IMR-90 (cell line): ENCODE results near the gene AMBRA1. TPM values are rescaled to one million over a fixed set of nuclear protein-coding genes. Genes with fewer than 3 reads are reported as not detected.

ENCODE experiments used
- ATAC-seq: fragments of 200-7000 bp; cut with Tn5 transposase; 2 replicates; pipeline ENCODE4 v1.9.1; 2020; ENCODE audit warnings: low read depth, mild to moderate bottlenecking, moderate library complexity
- BruUV-seq: library from RNA; stranded (reverse); fragments of 400-500 nt; replicated peaks from 2 replicates; lab custom pipeline; 2021; lab: Mats Ljungman, UMichigan
- CTCF ChIA-PET: fragments of 300-600 bp; formaldehyde crosslinking; extraction: SDS; loops from one replicate; lab custom pipeline; 2021; ENCODE audit warnings: antibody characterized with exemption; lab: Yijun Ruan, JAX
- POLR2A ChIA-PET: fragments of 300-600 bp; sonication (Branson Sonifier 250); formaldehyde crosslinking; loops from one replicate; lab custom pipeline; 2022; ENCODE audit warnings: antibody characterized with exemption; ENCODE audit not compliant: unreplicated experiment; lab: Charles Lee
- DNase-seq: peaks from one replicate; pipeline ENCODE4 v3.0.0; 2013
- H2AFZ ChIP-seq: replicated peaks from 2 replicates; pipeline ENCODE3; 2013; ENCODE audit warnings: low read length, mild to moderate bottlenecking; ENCODE audit not compliant: poor library complexity
- H2AK5ac ChIP-seq: 2 replicates; pipeline ENCODE4 v1.6.1; 2013; ENCODE audit warnings: low read depth, low read length, inconsistent platforms
- H2AK9ac ChIP-seq: replicated peaks from 2 replicates; pipeline ENCODE3; 2013; ENCODE audit warnings: mild to moderate bottlenecking, low read depth, low read length, moderate library complexity; ENCODE audit not compliant: poor library complexity
- H2BK120ac ChIP-seq: 2 replicates; pipeline ENCODE4 v1.6.1; 2013; ENCODE audit warnings: low read depth, low read length, inconsistent platforms
- H2BK15ac ChIP-seq: 3 replicates; pipeline ENCODE4 v1.6.1; 2013; ENCODE audit warnings: low read depth, low read length, inconsistent platforms
- H2BK20ac ChIP-seq: 2 replicates; pipeline ENCODE4 v1.6.1; 2013; ENCODE audit warnings: low read depth, mild to moderate bottlenecking, inconsistent platforms, low read length, moderate library complexity
- H2BK5ac ChIP-seq: 2 replicates; pipeline ENCODE4 v1.6.1; 2013; ENCODE audit warnings: mild to moderate bottlenecking, low read depth, low read length, inconsistent platforms; ENCODE audit not compliant: poor library complexity, severe bottlenecking
- H3K14ac ChIP-seq: replicated peaks from 2 replicates; pipeline ENCODE4 v1.6.1; 2013; ENCODE audit warnings: low read depth, low read length, inconsistent platforms
- H3K18ac ChIP-seq: 2 replicates; pipeline ENCODE4 v1.6.1; 2013; ENCODE audit warnings: low read depth, low read length, control low read depth
- H3K23ac ChIP-seq: 2 replicates; pipeline ENCODE4 v1.6.1; 2013; ENCODE audit warnings: low read depth, low read length, inconsistent platforms
- H3K27ac ChIP-seq: 2 replicates; pipeline ENCODE4 v1.5.1; 2013; ENCODE audit warnings: mild to moderate bottlenecking, control low read depth, low read length; ENCODE audit not compliant: insufficient read depth
- H3K27me3 ChIP-seq: 2 replicates; pipeline ENCODE4 v1.6.1; 2013; ENCODE audit warnings: low read length; ENCODE audit not compliant: control insufficient read depth, insufficient read depth
- H3K36me3 ChIP-seq: 2 replicates; pipeline ENCODE4 v1.6.1; 2013; ENCODE audit warnings: low read length, mixed read lengths; ENCODE audit not compliant: control insufficient read depth, insufficient read depth
- H3K4ac ChIP-seq: 2 replicates; pipeline ENCODE4 v1.6.1; 2013; ENCODE audit warnings: low read depth, low read length, inconsistent platforms
- H3K4me1 ChIP-seq: 2 replicates; pipeline ENCODE4 v1.6.1; 2013; ENCODE audit warnings: low read length, mixed read lengths; ENCODE audit not compliant: control insufficient read depth, insufficient read depth
- H3K4me2 ChIP-seq: 2 replicates; pipeline ENCODE4 v1.6.1; 2013; ENCODE audit warnings: low read depth, mild to moderate bottlenecking, control low read depth, low read length, moderate library complexity
- H3K4me3 ChIP-seq: 2 replicates; pipeline ENCODE4 v1.5.1; 2013; ENCODE audit warnings: low read depth, mild to moderate bottlenecking, control low read depth, low read length, moderate library complexity; ENCODE audit not compliant: insufficient read depth
- H3K56ac ChIP-seq: 2 replicates; pipeline ENCODE4 v1.6.1; 2013; ENCODE audit warnings: low read length, inconsistent platforms; ENCODE audit not compliant: insufficient read depth; ENCODE audit errors: extremely low read depth
- H3K79me1 ChIP-seq, 2 experiments: 2 replicates each; pipeline ENCODE4 v1.6.1; 2013; ENCODE audit warnings: low read length in 2 of 2, inconsistent platforms in 1 of 2, low read depth in 1 of 2
- H3K9ac ChIP-seq: 2 replicates; pipeline ENCODE4 v1.6.1; 2013; ENCODE audit warnings: low read depth, low read length, control low read depth
- H3K9me1 ChIP-seq: 2 replicates; pipeline ENCODE4 v1.6.1; 2013; ENCODE audit warnings: low read length, inconsistent platforms; ENCODE audit not compliant: insufficient read depth
- H3K9me3 ChIP-seq: 2 replicates; pipeline ENCODE4 v1.6.1; 2013; ENCODE audit warnings: low read length; ENCODE audit not compliant: control insufficient read depth, insufficient read depth
- H4K20me1 ChIP-seq: 2 replicates; pipeline ENCODE4 v1.6.1; 2013; ENCODE audit warnings: low read length, inconsistent platforms; ENCODE audit not compliant: insufficient read depth
- H4K5ac ChIP-seq: 2 replicates; pipeline ENCODE4 v1.6.1; 2013; ENCODE audit warnings: mild to moderate bottlenecking, low read depth, low read length, control low read depth
- H4K8ac ChIP-seq, 2 experiments: 2 replicates each; pipeline ENCODE4 v1.6.1; 2013; ENCODE audit warnings: low read depth in 2 of 2, low read length in 2 of 2, control low read depth in 1 of 2, inconsistent platforms in 1 of 2
- H4K91ac ChIP-seq: 2 replicates; pipeline ENCODE4 v1.6.1; 2013; ENCODE audit warnings: low read depth, low read length, inconsistent platforms; ENCODE audit not compliant: insufficient read depth
- BHLHE40 ChIP-seq: fragments of 150-350 bp; IDR thresholded peaks from 2 replicates; pipeline ENCODE4 v1.6.1; 2016; ENCODE audit warnings: mild to moderate bottlenecking, low read depth, low read length
- CEBPB ChIP-seq: IDR thresholded peaks from 2 replicates; pipeline ENCODE4 v1.6.1; 2012; ENCODE audit warnings: low read depth, low read length, improper control_type of control experiment
- CHD1 ChIP-seq: IDR thresholded peaks from 2 replicates; pipeline ENCODE4 v1.6.1; 2012; ENCODE audit warnings: low read depth, low read length, improper control_type of control experiment
- FOS ChIP-seq: fragments of 150-350 bp; IDR thresholded peaks from 2 replicates; pipeline ENCODE4 v1.6.1; 2016; ENCODE audit warnings: low read depth, low read length
- MAFK ChIP-seq: IDR thresholded peaks from 2 replicates; pipeline ENCODE4 v1.6.1; 2012; ENCODE audit warnings: low read depth, low read length, improper control_type of control experiment
- MAZ ChIP-seq: IDR thresholded peaks from 2 replicates; pipeline ENCODE4 v1.6.1; 2012; ENCODE audit warnings: low read depth, mild to moderate bottlenecking, low read length, improper control_type of control experiment, moderate library complexity, borderline replicate concordance
- POLR2A ChIP-seq: IDR thresholded peaks from 2 replicates; pipeline ENCODE4 v1.6.1; 2012; ENCODE audit warnings: mild to moderate bottlenecking, low read depth, low read length
- RAD21 ChIP-seq: IDR thresholded peaks from 2 replicates; pipeline ENCODE4 v1.6.1; 2012; ENCODE audit warnings: low read length, improper control_type of control experiment
- RFX5 ChIP-seq: IDR thresholded peaks from 2 replicates; pipeline ENCODE4 v1.8.0; 2012; ENCODE audit warnings: low read depth, mild to moderate bottlenecking, low read length, moderate library complexity
- SMC3 ChIP-seq: fragments of 150-350 bp; IDR thresholded peaks from 2 replicates; pipeline ENCODE4 v1.6.1; 2016; ENCODE audit warnings: low read depth, mild to moderate bottlenecking, antibody characterized with exemption, low read length, moderate library complexity
- WGBS, 2 experiments: methylation state at CpG; one replicate each; pipeline versions ENCODE4 v1.1.5 to v1.1.7; 2013; ENCODE audit warnings: missing lambda C conversion rate in 2 of 2; ENCODE audit not compliant: insufficient read length in 1 of 2; ENCODE audit errors: extremely low coverage in 2 of 2; 5-methylcytosine and 5-hydroxymethylcytosine counted together
- dilution Hi-C: fragments of 300-500 bp; cut with HindIII; formaldehyde crosslinking; loops from one replicate; pipeline ENCODE4 v1.14.3; 2018; ENCODE audit warnings: low sequenced_read_pairs; ENCODE audit not compliant: unreplicated experiment
- in situ Hi-C: fragments of 300-500 bp; cut with MboI; formaldehyde crosslinking; loops from 3 replicates; pipeline ENCODE4 v1.14.3; 2019; ENCODE audit warnings: low sequenced_read_pairs, inconsistent platforms, mixed read lengths
- intact Hi-C: fragments of 100-400 bp; cut with micrococcal nuclease; formaldehyde crosslinking; loops from 2 replicates; pipeline ENCODE4 v1.10.0; 2022
- polyA plus RNA-seq, 3 experiments: library from polyadenylated mRNA; depleted of rRNA; stranded (reverse); fragments of >200 nt; gene quantifications; 2 replicates each; pipeline ENCODE4 v1.2.3, GENCODE V29; 2012; ENCODE audit warnings: low replicate concordance in 1 of 3
- total RNA-seq: library from RNA; depleted of rRNA; stranded (reverse); fragments of >200 nt; gene quantifications from 2 replicates; pipeline ENCODE4 v1.2.3, GENCODE V29; 2012
- TF ChIP-seq, protein P1 (sequence below): fragments of 150-350 bp; IDR thresholded peaks from 2 replicates; pipeline ENCODE4 v1.6.1; 2016; ENCODE audit warnings: low read depth, mild to moderate bottlenecking, low read length, moderate library complexity, borderline replicate concordance
- TF ChIP-seq, protein P2 (sequence below): conservative IDR thresholded peaks from 2 replicates; pipeline ENCODE4 v1.5.1; 2012; ENCODE audit warnings: mild to moderate bottlenecking, low read depth, low read length, improper control_type of control experiment
- TF ChIP-seq, protein P3 (sequence below): fragments of 150-350 bp; IDR thresholded peaks from 2 replicates; pipeline ENCODE4 v1.6.1; 2017; ENCODE audit warnings: mild to moderate bottlenecking, antibody characterized with exemption, low read length, low read depth

AMBRA1 gene
- total and polyA plus RNA-seq, 2 of the 4 experiments (the other 2 are of a cell fraction): 9.4 to 18.3 TPM

GRCh38 chr11:46387456-46387855, 206.4 kb downstream of the AMBRA1 start:
- Histone ChIP-seq H3K9me1 (0 out of 2 replicates have a peak, but pooled peaks cover 5% of the 10 kb centered on the region), H4K91ac (no peak overlapping the region), H2AK5ac (no peak overlapping the region), H3K4me2 (no peak overlapping the region), H2BK20ac (no peak overlapping the region), H3K18ac (no peak overlapping the region), H3K9me3 (no peaks in the 10 kb centered on the region), H2BK5ac (no peak overlapping the region), H3K79me1 (peaks cover 0 to 11% of the 10 kb centered on the region in 2 experiments; a peak in 2 of 4 replicates), H3K4me3 (no peak overlapping the region), H3K27ac (no peak overlapping the region), H3K4me1 (peaks cover 12% of the 10 kb centered on the region; the same call in 1 of the 2 replicates), H3K4ac (no peak overlapping the region), H4K20me1 (peaks cover 10% of the 10 kb centered on the region), H2AK9ac (no peak overlapping the region), H3K23ac (no peak overlapping the region), H3K56ac (no peak overlapping the region), H4K8ac (no peak overlapping the region), H3K36me3 (no peaks in the 10 kb centered on the region), H3K27me3 (peaks cover 33% of the 10 kb centered on the region), H3K14ac (no peak overlapping the region), H4K5ac (no peak overlapping the region), H2AFZ (no peak overlapping the region), H2BK120ac (no peak overlapping the region), H2BK15ac (no peak overlapping the region), H3K9ac (no peak overlapping the region)
- intact Hi-C loops (loop anchor here (10.0 kb wide), 1 partner anchor 297 kb away; no protein-coding TSS in a partner anchor), in situ Hi-C loops (no loop called here), dilution Hi-C loops (no loop called here)
- WGBS, 2 experiments: no CpG with 5 or more reads among the region's 5 CpGs
- DNase-seq: no peak
- POLR2A ChIA-PET: no interaction called here
- CTCF ChIA-PET: interaction anchor here (0.6 to 1.6 kb wide), 3 partner anchors 135 to 261 kb away, joined by 3 read pairs; no protein-coding TSS in a partner anchor
- no TSS peak for BruUV-seq
- no peak for ATAC-seq
- TF ChIP-seq POLR2A (no peak), MAZ (no peak), BHLHE40 (no peak), CHD1 (no peak), SMC3 (no peak), MAFK (no peak), RFX5 (no peak), FOS (no peak), CEBPB (no peak), RAD21 (no peak)
- TF ChIP-seq, protein P1, sequence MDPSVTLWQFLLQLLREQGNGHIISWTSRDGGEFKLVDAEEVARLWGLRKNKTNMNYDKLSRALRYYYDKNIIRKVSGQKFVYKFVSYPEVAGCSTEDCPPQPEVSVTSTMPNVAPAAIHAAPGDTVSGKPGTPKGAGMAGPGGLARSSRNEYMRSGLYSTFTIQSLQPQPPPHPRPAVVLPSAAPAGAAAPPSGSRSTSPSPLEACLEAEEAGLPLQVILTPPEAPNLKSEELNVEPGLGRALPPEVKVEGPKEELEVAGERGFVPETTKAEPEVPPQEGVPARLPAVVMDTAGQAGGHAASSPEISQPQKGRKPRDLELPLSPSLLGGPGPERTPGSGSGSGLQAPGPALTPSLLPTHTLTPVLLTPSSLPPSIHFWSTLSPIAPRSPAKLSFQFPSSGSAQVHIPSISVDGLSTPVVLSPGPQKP: no peak
- TF ChIP-seq, protein P2, sequence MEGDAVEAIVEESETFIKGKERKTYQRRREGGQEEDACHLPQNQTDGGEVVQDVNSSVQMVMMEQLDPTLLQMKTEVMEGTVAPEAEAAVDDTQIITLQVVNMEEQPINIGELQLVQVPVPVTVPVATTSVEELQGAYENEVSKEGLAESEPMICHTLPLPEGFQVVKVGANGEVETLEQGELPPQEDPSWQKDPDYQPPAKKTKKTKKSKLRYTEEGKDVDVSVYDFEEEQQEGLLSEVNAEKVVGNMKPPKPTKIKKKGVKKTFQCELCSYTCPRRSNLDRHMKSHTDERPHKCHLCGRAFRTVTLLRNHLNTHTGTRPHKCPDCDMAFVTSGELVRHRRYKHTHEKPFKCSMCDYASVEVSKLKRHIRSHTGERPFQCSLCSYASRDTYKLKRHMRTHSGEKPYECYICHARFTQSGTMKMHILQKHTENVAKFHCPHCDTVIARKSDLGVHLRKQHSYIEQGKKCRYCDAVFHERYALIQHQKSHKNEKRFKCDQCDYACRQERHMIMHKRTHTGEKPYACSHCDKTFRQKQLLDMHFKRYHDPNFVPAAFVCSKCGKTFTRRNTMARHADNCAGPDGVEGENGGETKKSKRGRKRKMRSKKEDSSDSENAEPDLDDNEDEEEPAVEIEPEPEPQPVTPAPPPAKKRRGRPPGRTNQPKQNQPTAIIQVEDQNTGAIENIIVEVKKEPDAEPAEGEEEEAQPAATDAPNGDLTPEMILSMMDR: no peak
- TF ChIP-seq, protein P3, sequence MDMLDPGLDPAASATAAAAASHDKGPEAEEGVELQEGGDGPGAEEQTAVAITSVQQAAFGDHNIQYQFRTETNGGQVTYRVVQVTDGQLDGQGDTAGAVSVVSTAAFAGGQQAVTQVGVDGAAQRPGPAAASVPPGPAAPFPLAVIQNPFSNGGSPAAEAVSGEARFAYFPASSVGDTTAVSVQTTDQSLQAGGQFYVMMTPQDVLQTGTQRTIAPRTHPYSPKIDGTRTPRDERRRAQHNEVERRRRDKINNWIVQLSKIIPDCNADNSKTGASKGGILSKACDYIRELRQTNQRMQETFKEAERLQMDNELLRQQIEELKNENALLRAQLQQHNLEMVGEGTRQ: no peak
